ENCODE results near the gene TPRX2.
"Not testable (repeated sequence)": the region's sequence is repeated elsewhere in the genome, so short reads cannot be mapped to it uniquely, and the experiment has no call there.

TPRX2 gene

DNA sequence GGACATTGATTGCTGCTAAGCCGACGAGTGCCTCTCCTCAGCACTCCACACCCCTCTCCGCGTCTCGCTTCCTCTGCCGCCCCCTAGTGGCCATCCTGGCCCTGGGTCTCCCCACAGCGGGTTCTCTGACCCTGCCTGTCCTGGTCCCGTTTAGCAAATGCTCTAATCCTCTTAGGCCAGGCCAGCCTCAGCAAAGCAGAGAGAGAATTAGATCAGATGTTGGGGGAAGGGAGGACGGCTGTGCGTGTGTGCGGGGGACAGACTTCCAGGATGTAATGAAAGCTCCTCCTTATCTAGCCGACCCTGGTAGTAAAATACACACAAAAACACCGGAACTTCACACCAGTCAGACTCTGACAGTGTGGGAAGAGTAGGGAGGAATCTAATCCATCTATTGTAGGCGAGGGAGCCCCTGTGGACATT is 4.5 kb downstream of the TPRX2 start:
- peak; percentile 92 for DNase-seq

DNA sequence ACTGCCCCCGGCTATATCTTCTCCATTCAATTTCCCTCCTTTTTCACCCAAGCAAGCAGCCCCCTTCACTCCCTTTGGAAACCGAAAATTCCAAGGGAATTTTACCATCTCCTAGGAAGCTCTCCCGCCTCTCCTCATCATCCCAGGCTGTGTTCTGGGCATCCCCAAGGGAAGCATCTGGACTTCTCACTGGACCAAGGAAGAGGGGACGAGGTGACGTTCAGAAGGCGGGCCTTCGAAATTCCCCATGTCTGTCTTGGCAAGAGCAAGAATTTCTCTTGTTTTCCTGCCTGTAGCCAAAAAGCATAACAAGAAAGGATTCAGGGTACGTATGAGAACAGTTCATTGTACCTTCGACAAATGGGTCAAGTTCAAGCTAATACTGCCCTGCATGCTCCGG is 6.1 kb downstream of the TPRX2 start:
- DNase-seq, result no peak

- DNase-seq, result no peak
These were observed 19.9 kb downstream of the TPRX2 start for GRCh38 chr19:47878906-47879305.

DNA sequence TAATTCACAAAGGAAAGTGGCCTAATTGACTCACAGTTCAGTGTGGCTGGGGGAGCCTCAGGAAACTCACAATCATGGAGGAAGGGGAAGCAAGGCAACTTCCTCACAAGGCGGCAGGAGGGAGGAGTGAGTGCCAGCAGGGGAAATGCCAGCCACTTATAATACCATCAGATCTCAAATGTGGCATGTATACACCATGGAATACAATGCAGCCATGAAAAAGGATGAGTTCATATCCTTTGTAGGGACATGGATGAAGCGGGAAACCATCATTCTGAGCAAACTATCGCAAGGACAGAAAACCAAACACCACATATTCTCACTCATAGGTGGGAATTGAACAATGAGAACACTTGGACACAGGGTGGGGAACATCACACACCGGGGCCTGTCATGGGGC is 20.4 kb downstream of the TPRX2 start:
- not testable (repeated sequence) for DNase-seq

DNA sequence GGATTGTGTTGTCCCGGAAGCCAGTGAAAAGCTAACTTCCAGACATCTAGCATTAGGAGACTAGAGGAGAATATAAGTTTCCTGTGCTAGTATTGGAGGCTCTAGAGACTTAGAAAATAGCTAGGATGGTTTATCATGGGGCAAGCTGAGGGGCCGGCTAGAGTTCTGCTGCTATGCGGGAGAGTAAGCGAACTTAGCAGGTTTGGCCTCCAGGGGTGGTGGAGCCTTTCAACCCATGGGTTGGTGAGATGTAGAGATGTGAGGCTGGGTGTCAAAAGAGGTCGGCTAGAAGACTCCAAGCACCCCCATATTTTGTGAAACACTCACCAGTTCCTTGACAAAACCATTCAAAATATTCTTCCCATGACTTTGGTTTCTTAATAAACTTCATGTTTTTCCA is 22.7 kb downstream of the TPRX2 start:
- DNase-seq, result no peak

DNA sequence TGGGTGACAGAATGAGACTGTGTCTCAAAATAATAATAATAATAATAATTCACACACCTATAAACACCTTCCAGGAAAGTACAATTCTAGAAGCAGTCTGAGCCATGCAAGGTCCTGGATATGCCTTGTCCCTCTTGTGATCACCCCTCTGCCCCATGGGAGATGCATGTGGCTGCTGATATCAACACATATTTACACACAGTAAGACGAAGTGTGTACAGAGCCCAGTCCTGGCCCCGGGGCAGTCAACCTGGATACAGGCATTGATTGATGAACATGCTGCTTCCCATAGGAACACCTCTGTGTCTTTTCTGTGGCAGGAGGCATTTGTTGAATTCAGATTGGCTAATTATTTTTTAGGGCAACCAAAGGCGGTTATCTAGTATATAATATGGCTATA is 23.9 kb downstream of the TPRX2 start:
- DNase-seq, result no peak

DNA sequence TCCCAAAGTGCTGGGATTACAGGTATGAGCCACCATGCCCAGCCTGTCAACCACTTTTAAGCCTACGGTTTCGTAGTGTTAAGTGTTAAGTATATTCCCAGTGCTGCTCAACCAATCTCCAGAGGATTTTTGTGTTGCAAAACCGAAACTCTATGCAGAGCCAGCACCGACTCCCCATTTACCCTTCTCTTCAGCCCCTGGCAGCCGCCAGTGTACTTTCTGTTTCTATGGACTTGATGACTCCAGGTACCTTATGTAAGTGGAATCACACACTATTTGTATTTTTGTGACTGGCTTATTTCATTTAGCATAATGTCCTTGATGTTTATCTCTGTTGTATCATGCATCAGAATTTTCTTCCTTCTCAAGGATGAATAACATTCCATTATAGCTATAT is 26.0 kb downstream of the TPRX2 start:
- no peak for DNase-seq

- no peak for DNase-seq
These were observed 27.1 kb downstream of the TPRX2 start, which contains the start of gene SULT2A1 for GRCh38 chr19:47886010-47886559. SULT2A1 (minus strand) TSS chr19:47886315; CDS start chr19:47886257, 58 bp downstream.

- no peak for DNase-seq
These were observed 32.0 kb downstream of the TPRX2 start for GRCh38 chr19:47890865-47891621.

GRCh38 chr19:47891622-47891922 is 32.5 kb downstream of the TPRX2 start:
- DNase-seq, result no peak

DNA sequence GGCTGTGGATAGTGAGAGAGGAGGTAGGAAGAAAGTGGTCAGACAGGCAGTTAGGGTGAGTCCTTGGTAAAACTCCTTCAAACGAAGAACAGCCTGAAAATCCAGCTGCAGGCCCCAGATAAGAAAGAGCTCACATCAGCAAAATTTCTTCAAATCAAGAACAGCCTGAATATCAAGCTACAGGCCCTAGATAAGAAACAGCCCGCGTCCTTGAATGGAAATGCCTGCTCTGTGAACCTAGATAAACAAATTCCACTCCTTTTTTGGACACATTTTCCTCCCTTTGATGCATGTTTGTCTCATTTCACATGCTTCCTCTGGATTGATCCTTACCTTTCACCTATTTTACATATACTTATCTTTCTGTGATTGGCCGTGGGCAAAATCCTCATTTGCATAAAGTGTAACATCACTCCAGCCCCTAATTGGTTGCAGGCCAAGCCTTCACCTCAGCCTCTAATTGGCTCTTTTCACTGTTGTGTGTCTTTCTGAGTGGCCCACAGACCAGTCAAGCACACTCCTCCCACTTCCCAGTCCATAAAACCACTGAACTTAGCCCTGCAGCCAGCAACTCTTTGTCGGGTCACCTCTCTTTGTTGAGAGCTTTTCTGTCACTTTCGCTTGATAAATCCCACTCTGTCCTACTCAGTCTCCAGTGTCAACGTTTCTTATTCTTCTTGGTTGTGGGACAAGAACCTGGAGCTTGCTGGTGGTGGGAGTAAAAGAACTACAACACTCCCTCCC is 33.1 kb downstream of the TPRX2 start:
- DNase-seq, result no peak

DNA sequence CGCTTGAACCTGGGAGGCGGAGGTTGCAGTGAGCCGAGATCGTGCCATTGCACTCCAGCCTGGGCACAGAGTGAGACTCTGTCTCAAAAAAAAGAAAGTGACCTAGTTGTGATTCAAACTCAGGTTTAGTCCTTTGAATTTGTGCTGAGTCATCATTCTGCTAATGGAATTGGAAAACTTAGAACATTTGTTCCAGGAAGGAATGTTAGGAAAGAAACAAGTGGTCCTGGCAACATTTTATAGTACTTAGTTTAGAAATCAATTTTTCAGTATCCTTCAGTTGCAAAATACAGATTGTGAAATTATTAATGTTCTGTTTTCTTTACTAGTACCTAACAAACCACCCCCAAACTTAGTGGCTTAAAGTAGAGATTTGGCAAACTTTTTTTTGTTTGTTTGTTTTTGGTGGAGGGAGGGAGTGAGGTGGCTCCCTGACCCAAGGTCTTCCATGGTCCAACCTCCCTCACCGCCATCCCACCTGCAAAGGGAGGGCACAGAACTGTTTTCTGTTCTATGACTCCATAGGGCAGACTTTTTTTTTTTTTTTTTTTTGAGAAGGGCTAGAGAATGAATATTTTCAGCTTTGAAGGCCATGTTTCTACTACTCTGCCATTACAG is 36.2 kb downstream of the TPRX2 start:
- DNase-seq, result no peak

GRCh38 chr19:47896019-47896418 is 37.0 kb downstream of the TPRX2 start:
- DNase-seq, result no peak

- DNase-seq, result no peak
These were observed 37.7 kb downstream of the TPRX2 start for GRCh38 chr19:47896773-47897172.

DNA sequence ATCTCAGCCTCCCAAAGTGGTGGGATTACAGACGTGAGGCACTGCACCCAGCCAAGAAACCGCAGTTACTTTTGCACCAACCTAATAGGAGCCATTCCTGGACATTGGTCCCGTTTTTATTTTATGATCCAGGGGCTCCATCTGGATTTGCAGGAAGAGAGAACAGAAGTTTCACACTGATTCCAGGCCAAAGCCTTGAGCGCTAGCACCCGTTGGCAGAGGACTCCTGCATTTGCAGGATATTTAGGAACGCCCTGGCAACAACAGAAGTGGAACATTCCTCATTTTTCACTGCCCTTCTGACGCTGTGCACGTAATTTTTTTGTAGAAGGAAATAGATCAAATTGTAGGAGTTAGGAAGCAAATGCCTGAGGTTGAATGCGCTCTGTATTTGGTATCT is 38.8 kb downstream of the TPRX2 start:
- DNase-seq, result no peak

- DNase-seq, result no peak
These were observed 40.3 kb downstream of the TPRX2 start for GRCh38 chr19:47899335-47899734.

DNA sequence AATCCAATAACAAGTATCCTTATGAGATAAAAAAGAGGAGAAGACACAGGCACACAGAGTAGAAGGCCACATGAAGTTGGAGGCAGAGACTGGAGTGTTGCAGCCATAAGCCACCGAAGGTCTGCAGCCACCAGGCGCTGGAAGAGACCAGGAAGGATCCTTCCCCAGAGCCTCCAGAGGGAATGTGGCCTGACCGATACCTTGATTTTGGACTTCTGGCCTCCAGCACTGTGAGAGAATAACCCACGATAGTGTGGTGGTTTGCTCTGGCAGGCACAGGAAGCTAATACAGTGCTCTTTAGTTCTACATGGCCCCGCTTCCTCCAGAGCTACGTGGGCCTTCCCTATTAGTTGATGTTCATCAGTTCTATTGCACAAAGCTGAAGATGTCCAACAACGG is 42.3 kb downstream of the TPRX2 start:
- DNase-seq, result no peak

DNA sequence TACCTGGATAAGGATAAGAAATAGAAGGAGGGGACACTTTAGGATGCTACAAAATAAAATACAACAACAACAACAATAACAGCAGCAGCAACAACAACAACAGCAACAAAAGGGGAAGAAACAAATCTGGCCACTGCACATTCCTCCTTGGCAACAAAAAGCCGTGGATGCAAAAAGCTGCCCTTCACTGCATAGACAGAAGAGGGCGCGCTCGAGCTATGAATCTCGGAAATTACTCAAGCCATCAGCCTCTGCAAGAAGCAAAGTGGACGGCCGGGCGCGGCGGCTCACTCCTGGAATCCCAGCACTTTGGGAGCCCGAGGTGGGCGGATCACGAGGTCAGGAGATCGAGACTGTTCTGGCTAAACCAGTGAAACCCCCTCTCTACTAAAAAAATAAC is 50.3 kb downstream of the TPRX2 start:
- peak; percentile 68 for DNase-seq

DNA sequence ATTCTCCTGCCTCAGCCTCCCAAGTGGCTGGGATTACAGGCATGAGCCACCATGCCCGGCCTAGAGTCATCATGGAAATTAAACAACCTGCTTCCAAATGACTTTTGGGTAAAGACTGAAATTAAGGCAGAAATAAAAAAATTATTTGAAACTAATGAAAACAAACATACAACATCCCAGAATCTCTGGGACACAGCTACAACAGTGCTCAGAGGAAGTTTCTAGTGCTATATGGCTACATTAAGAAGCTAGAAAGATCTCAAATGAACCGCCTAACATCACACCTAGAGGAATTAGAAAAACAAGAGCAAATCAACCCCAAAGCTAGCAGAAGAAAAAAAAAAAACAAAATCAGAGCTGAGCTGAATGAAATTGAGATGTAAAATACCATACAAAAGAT is 51.2 kb downstream of the TPRX2 start:
- DNase-seq, result not testable (repeated sequence)

Data from activated CD4-positive, CD25-positive, alpha-beta regulatory T cell treated with anti-CD3 and anti-CD28 coated beads, Interleukin-2, amount 50 U/mL, for 72 hours (primary cell).